GM12878 (cell line): ENCODE measurements around the gene BPIFA3. TPM values are rescaled to one million over a fixed set of nuclear protein-coding genes. Genes with fewer than 3 reads are reported as not detected.

Source experiments
- ATAC-seq: fragments of 200-7000 bp; cut with Tn5 transposase; 3 replicates; pipeline ENCODE4 v1.9.1; 2020; ENCODE audit warnings: mild to moderate bottlenecking, moderate library complexity
- BruUV-seq: library from RNA; stranded (reverse); fragments of 400-500 nt; replicated peaks from 2 replicates; lab custom pipeline; 2021; lab: Mats Ljungman, UMichigan
- CTCF ChIA-PET: fragments of 300-600 bp; sonication (Branson Sonifier 250); formaldehyde crosslinking; extraction: SDS; loops from one replicate; lab custom pipeline; 2021; ENCODE audit warnings: inconsistent platforms; lab: Yijun Ruan, JAX
- POLR2A ChIA-PET: fragments of 350-600 bp; formaldehyde crosslinking; extraction: SDS; loops from one replicate; lab custom pipeline; 2021; ENCODE audit warnings: inconsistent platforms; lab: Charles Lee
- RAD21 ChIA-PET: fragments of 300-600 bp; sonication (Branson Sonifier 250); formaldehyde crosslinking; loops from one replicate; lab custom pipeline; 2023; ENCODE audit warnings: antibody characterized with exemption; ENCODE audit not compliant: unreplicated experiment; lab: Charles Lee
- SMC1A ChIA-PET: fragments of 300-600 bp; sonication (Branson Sonifier 250); formaldehyde crosslinking; loops from one replicate; lab custom pipeline; 2023; ENCODE audit not compliant: unreplicated experiment, uncharacterized antibody; lab: Charles Lee
- DNase-seq: peaks from one replicate; pipeline ENCODE4 v3.0.0-alpha.2; 2011; ENCODE audit warnings: low read depth, low spot score
- FAIRE-seq: peaks from 3 replicates; lab custom pipeline; 2011; peaks lifted over from hg19 to GRCh38; lab: Jason Lieb, UNC
- H2AFZ ChIP-seq: 2 replicates; pipeline ENCODE4 v1.6.0; 2011; ENCODE audit warnings: low read depth, low read length, control low read depth; ENCODE audit not compliant: control insufficient read depth
- H3K27ac ChIP-seq: 2 replicates; pipeline ENCODE4 v1.5.1; 2011; ENCODE audit warnings: control low read depth; ENCODE audit not compliant: control insufficient read depth, insufficient read depth
- H3K27me3 ChIP-seq, 2 experiments: replicated peaks in 1 of 2; 2 replicates each; pipeline versions ENCODE4 v1.6.0 to v1.6.1; 2011; ENCODE audit warnings: low read length in 1 of 2; ENCODE audit not compliant: control insufficient read depth in 2 of 2, insufficient read depth in 2 of 2
- H3K36me3 ChIP-seq, 2 experiments: 2 replicates each; pipeline ENCODE4 v1.5.1; 2011; ENCODE audit warnings: low read length in 1 of 2; ENCODE audit not compliant: control insufficient read depth in 2 of 2, insufficient read depth in 2 of 2
- H3K4me1 ChIP-seq: 2 replicates; pipeline ENCODE4 v1.6.1; 2011; ENCODE audit warnings: mild to moderate bottlenecking, low read length, moderate library complexity, mixed read lengths; ENCODE audit not compliant: control insufficient read depth, insufficient read depth
- H3K4me2 ChIP-seq: 2 replicates; pipeline ENCODE4 v1.6.0; 2011; ENCODE audit warnings: control low read depth; ENCODE audit not compliant: control insufficient read depth, insufficient read depth
- H3K4me3 ChIP-seq: fragments of 200-600 bp; sonication (generic); 2 replicates; pipeline ENCODE4 v1.5.1; 2016
- H3K79me2 ChIP-seq: 2 replicates; pipeline ENCODE4 v1.6.0; 2011; ENCODE audit warnings: low read length; ENCODE audit not compliant: control insufficient read depth, insufficient read depth
- H3K9ac ChIP-seq: 2 replicates; pipeline ENCODE4 v1.8.0; 2011; ENCODE audit warnings: low read length, control low read depth, mixed read lengths; ENCODE audit not compliant: control insufficient read depth, insufficient read depth
- H3K9me3 ChIP-seq: replicated peaks from 3 replicates; pipeline ENCODE4 v1.5.1; 2011; ENCODE audit warnings: mild to moderate bottlenecking, low read length; ENCODE audit not compliant: control insufficient read depth, insufficient read depth
- H4K20me1 ChIP-seq: 2 replicates; pipeline ENCODE4 v1.6.0; 2011; ENCODE audit not compliant: control insufficient read depth, insufficient read depth
- CBFB ChIP-seq: IDR thresholded peaks from 2 replicates; pipeline ENCODE4 v1.6.1; 2016; ENCODE audit warnings: antibody characterized with exemption, low read depth
- DPF2 ChIP-seq: fragments of 450-650 bp; IDR thresholded peaks from 2 replicates; pipeline ENCODE4 v1.6.1; 2017; ENCODE audit warnings: mild to moderate bottlenecking
- ESRRA ChIP-seq: IDR thresholded peaks from 2 replicates; pipeline ENCODE4 v1.6.1; 2012; ENCODE audit warnings: mild to moderate bottlenecking, low read length, improper control_type of control experiment
- NBN ChIP-seq: fragments of 450-650 bp; IDR thresholded peaks from 2 replicates; pipeline ENCODE4 v1.6.1; 2016
- RB1 ChIP-seq: fragments of 450-650 bp; formaldehyde crosslinking; IDR thresholded peaks from 2 replicates; pipeline ENCODE4 v1.6.1; 2017; ENCODE audit warnings: mild to moderate bottlenecking, borderline replicate concordance
- SREBF1 ChIP-seq: IDR thresholded peaks from 2 replicates; pipeline ENCODE4 v1.6.1; 2012; ENCODE audit warnings: mild to moderate bottlenecking, low read length
- TBL1XR1 ChIP-seq: IDR thresholded peaks from 2 replicates; pipeline ENCODE4 v1.6.1; 2012; ENCODE audit warnings: low read depth, low read length, improper control_type of control experiment
- TCF12 ChIP-seq: IDR thresholded peaks from 2 replicates; pipeline ENCODE4 v1.6.1; 2011; ENCODE audit warnings: low read depth, mild to moderate bottlenecking, low read length
- WGBS: methylation state at CpG from one replicate; pipeline ENCODE4 v1.1.6; 2016; ENCODE audit warnings: low lambda C conversion rate; ENCODE audit not compliant: insufficient replicate concordance, insufficient coverage; ENCODE audit errors: missing lambda C conversion rate; 5-methylcytosine and 5-hydroxymethylcytosine counted together
- in situ Hi-C: fragments of 300-500 bp; cut with MboI; formaldehyde crosslinking; loops from 9 replicates; pipeline ENCODE4 v1.14.3; 2018; ENCODE audit warnings: mixed read lengths
- intact Hi-C: fragments of 100-400 bp; cut with micrococcal nuclease; formaldehyde crosslinking; loops from one replicate; pipeline ENCODE4 v1.14.2; 2022; ENCODE audit not compliant: unreplicated experiment
- polyA plus RNA-seq, 11 experiments: library from polyadenylated mRNA; depleted of rRNA in 4 of 11; unstranded in 6 of 11; stranded (reverse) in 5 of 11; fragments of >200 nt; fragmentation: Nextera tagmentation in 4 of 11; fragmentation: Illumina TruSeq in 1 of 11; extraction: Ambion mirVana in 4 of 11; extraction: Trizol in 1 of 11; gene quantifications; 1 replicate in 1 of 11; 2 replicates in 10 of 11; pipeline versions ENCODE4 v1.2.1 to v1.2.3, GENCODE V29; 2011 to 2016; ENCODE audit warnings: inconsistent platforms in 2 of 11, missing spikeins in 2 of 11, low read depth in 1 of 11
- total RNA-seq, 4 experiments: library from RNA; depleted of rRNA in 3 of 4; stranded (reverse); fragments of >200 nt in 3 of 4; fragmentation: Illumina TruSeq in 1 of 4; extraction: Trizol in 1 of 4; gene quantifications; 2 replicates each; pipeline versions ENCODE4 v1.2.1 to v1.2.3, GENCODE V29; 2013 to 2021
- TF ChIP-seq, protein P1 (sequence below): IDR thresholded peaks from 2 replicates; pipeline ENCODE4 v1.6.1; 2012; ENCODE audit warnings: low read depth, low read length, improper control_type of control experiment
- TF ChIP-seq, protein P2 (sequence below): fragments of 450-650 bp; IDR thresholded peaks from 2 replicates; pipeline ENCODE4 v1.6.1; 2016; ENCODE audit warnings: mild to moderate bottlenecking

BPIFA3 gene
- total and polyA plus RNA-seq, 10 of the 15 experiments (the other 5 are each of a cell fraction or from before 2014, with no cell fraction given), result not detected

DNA sequence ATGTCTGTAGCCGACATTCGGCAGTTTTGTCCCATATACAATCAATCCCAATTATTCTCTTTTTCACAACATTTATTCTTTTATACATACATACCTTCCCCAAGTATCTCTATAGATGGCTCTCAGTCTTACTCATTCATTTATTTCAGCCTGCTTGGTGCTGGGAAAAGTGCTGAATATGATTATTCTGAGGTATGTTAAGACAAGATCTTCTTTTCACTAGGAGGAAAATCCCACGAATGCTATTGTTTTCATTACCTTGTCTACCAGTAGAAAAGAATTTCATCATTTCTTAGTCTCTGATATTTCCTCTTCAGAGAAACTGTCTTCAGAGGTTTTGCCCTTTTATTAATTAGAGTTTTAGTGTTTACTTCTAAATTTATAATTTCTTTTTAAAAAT, 13.7 kb upstream of the BPIFA3 start:
- RAD21 ChIA-PET, result no interaction called here
- H3K9me3 ChIP-seq, result no peaks in the 10 kb centered on the region
- H3K4me2 ChIP-seq, result no peak overlapping the region
- H3K4me1 ChIP-seq, result no peaks in the 10 kb centered on the region
- FAIRE-seq, result no peak
- no peaks in the 10 kb centered on the region for H4K20me1 ChIP-seq
- H3K27me3 ChIP-seq, result peaks cover 0 to 1% of the 10 kb centered on the region in 2 experiments; a peak in 3 of 4 replicates
- no peaks in the 10 kb centered on the region for H3K36me3 ChIP-seq
- no peak for TF ChIP-seq TBL1XR1
- TF ChIP-seq, protein P1, sequence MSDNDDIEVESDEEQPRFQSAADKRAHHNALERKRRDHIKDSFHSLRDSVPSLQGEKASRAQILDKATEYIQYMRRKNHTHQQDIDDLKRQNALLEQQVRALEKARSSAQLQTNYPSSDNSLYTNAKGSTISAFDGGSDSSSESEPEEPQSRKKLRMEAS, result no peak
- no peak for TF ChIP-seq ESRRA
- no peak for TF ChIP-seq NBN
- TF ChIP-seq, protein P2, sequence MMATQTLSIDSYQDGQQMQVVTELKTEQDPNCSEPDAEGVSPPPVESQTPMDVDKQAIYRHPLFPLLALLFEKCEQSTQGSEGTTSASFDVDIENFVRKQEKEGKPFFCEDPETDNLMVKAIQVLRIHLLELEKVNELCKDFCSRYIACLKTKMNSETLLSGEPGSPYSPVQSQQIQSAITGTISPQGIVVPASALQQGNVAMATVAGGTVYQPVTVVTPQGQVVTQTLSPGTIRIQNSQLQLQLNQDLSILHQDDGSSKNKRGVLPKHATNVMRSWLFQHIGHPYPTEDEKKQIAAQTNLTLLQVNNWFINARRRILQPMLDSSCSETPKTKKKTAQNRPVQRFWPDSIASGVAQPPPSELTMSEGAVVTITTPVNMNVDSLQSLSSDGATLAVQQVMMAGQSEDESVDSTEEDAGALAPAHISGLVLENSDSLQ, result no peak
- TF ChIP-seq RB1, result no peak
- TF ChIP-seq SREBF1, result no peak
- TF ChIP-seq TCF12, result no peak
- TF ChIP-seq CBFB, result no peak
- no peak for TF ChIP-seq DPF2
- TF ChIP-seq, all 136 proteins: peak for 0
- SMC1A ChIA-PET, result no interaction called here
- WGBS, result 43% methylated on average over 3 of the region's 3 CpGs
- no peak overlapping the region for H2AFZ ChIP-seq
- no peak overlapping the region for H3K4me3 ChIP-seq
- DNase-seq (no peak), ATAC-seq (no peak)
- POLR2A ChIA-PET, result no interaction called here
- intact Hi-C loops, result no loop called here
- BruUV-seq, result no TSS peak
- H3K9ac ChIP-seq, result no peak overlapping the region
- in situ Hi-C loops, result no loop called here
- no peak overlapping the region for H3K27ac ChIP-seq
- no peaks in the 10 kb centered on the region for H3K79me2 ChIP-seq
- CTCF ChIA-PET, result interaction anchor here (0.6 to 0.7 kb wide), 2 partner anchors 107 to 133 kb away, joined by 3 read pairs; no protein-coding TSS in a partner anchor
